Neuronal stem cell (in vitro differentiated cells): ENCODE measurements around the gene LPAR6.
"Not testable (repeated sequence)": the region's sequence is repeated elsewhere in the genome, so short reads cannot be mapped to it uniquely, and the experiment has no call there.

ENCODE experiments used
- DNase-seq: peaks from one replicate; pipeline ENCODE4 v3.0.0-alpha.2; 2013; ENCODE audit warnings: low spot score
- H2AFZ ChIP-seq: one replicate; pipeline ENCODE4 v1.6.1; 2013; ENCODE audit warnings: mild to moderate bottlenecking, low read length, inconsistent platforms
- H2AK5ac ChIP-seq: 2 replicates; pipeline ENCODE4 v1.6.1; 2013; ENCODE audit warnings: low read depth, mild to moderate bottlenecking, inconsistent platforms, low read length, moderate library complexity, mixed read lengths
- H2BK120ac ChIP-seq: 2 replicates; pipeline ENCODE4 v1.6.1; 2013; ENCODE audit warnings: low read depth, mild to moderate bottlenecking, inconsistent platforms, low read length, moderate library complexity, mixed read lengths
- H2BK12ac ChIP-seq: one replicate; pipeline ENCODE4 v1.6.1; 2013; ENCODE audit warnings: low read length, inconsistent platforms
- H2BK15ac ChIP-seq: 2 replicates; pipeline ENCODE4 v1.6.1; 2013; ENCODE audit warnings: mild to moderate bottlenecking, low read length, inconsistent platforms, mixed read lengths
- H2BK5ac ChIP-seq: one replicate; pipeline ENCODE4 v1.6.1; 2013; ENCODE audit warnings: inconsistent platforms, mild to moderate bottlenecking, low read length, moderate library complexity
- H3K14ac ChIP-seq: one replicate; pipeline ENCODE4 v1.6.1; 2013; ENCODE audit warnings: low read length, inconsistent platforms
- H3K18ac ChIP-seq: 2 replicates; pipeline ENCODE4 v1.6.1; 2013; ENCODE audit warnings: low read length, inconsistent platforms
- H3K23ac ChIP-seq: 2 replicates; pipeline ENCODE4 v1.6.1; 2013; ENCODE audit warnings: low read depth, mild to moderate bottlenecking, mixed read lengths, low read length, inconsistent platforms; ENCODE audit not compliant: poor library complexity
- H3K27ac ChIP-seq: replicated peaks from 3 replicates; pipeline ENCODE4 v1.5.1; 2013; ENCODE audit warnings: low read length, inconsistent platforms
- H3K27me3 ChIP-seq, 3 experiments: 2 replicates each; pipeline ENCODE4 v1.6.1; 2013; ENCODE audit warnings: low read length in 3 of 3, mild to moderate bottlenecking in 2 of 3, inconsistent platforms in 1 of 3, low read depth in 1 of 3, mixed read lengths in 1 of 3, moderate library complexity in 1 of 3; ENCODE audit not compliant: control insufficient read depth in 3 of 3, insufficient read depth in 3 of 3
- H3K36me3 ChIP-seq, 2 donors: replicated peaks in 1 of 2; 2 replicates each; pipeline ENCODE4 v1.6.1; 2013; ENCODE audit warnings: low read length in 2 of 2; ENCODE audit not compliant: control insufficient read depth in 2 of 2, insufficient read depth in 2 of 2
- H3K4ac ChIP-seq: 2 replicates; pipeline ENCODE4 v1.6.1; 2013; ENCODE audit warnings: inconsistent platforms, mild to moderate bottlenecking, low read length, moderate library complexity
- H3K4me1 ChIP-seq, 2 donors: 1 replicate in 1 of 2; 2 replicates in 1 of 2; pipeline ENCODE4 v1.6.1; 2013; ENCODE audit warnings: low read length in 2 of 2, low read depth in 1 of 2; ENCODE audit not compliant: control insufficient read depth in 2 of 2, insufficient read depth in 1 of 2
- H3K4me2 ChIP-seq: one replicate; pipeline ENCODE4 v1.6.1; 2013; ENCODE audit warnings: mild to moderate bottlenecking, low read length, inconsistent platforms; ENCODE audit not compliant: insufficient read depth, poor library complexity, severe bottlenecking
- H3K4me3 ChIP-seq, 2 donors: 2 replicates each; pipeline ENCODE4 v1.5.1; 2013; ENCODE audit warnings: low read length in 2 of 2, mild to moderate bottlenecking in 2 of 2, inconsistent platforms in 1 of 2, moderate library complexity in 1 of 2
- H3K79me1 ChIP-seq: one replicate; pipeline ENCODE4 v1.6.1; 2013; ENCODE audit warnings: low read depth, mild to moderate bottlenecking, inconsistent platforms, low read length, moderate library complexity
- H3K9ac ChIP-seq: one replicate; pipeline ENCODE4 v1.6.1; 2013; ENCODE audit warnings: mild to moderate bottlenecking, low read depth, low read length, inconsistent platforms; ENCODE audit not compliant: poor library complexity
- H3K9me3 ChIP-seq, 2 donors: replicated peaks in 1 of 2; 2 replicates each; pipeline versions ENCODE3 to v1.6.1; 2013; ENCODE audit warnings: low read length in 2 of 2, mild to moderate bottlenecking in 2 of 2, inconsistent platforms in 1 of 2, low read depth in 1 of 2, mixed read lengths in 1 of 2, moderate library complexity in 1 of 2; ENCODE audit not compliant: control insufficient read depth in 2 of 2, insufficient read depth in 1 of 2
- H4K8ac ChIP-seq: one replicate; pipeline ENCODE4 v1.6.1; 2013; ENCODE audit warnings: low read depth, mild to moderate bottlenecking, inconsistent platforms, low read length, moderate library complexity
- H4K91ac ChIP-seq: one replicate; pipeline ENCODE4 v1.6.1; 2013; ENCODE audit warnings: low read length, low read depth, mild to moderate bottlenecking, inconsistent platforms; ENCODE audit not compliant: poor library complexity
- WGBS, 2 donors: extraction: QIAGEN DNeasy Blood & Tissue Kit; methylation state at CpG; one replicate each; pipeline ENCODE4 v1.1.7; 2013; ENCODE audit warnings: missing lambda C conversion rate in 2 of 2, mixed read lengths in 1 of 2; ENCODE audit not compliant: insufficient read length in 2 of 2, insufficient replicate concordance in 1 of 2; ENCODE audit errors: extremely low coverage in 2 of 2; 5-methylcytosine and 5-hydroxymethylcytosine counted together

LPAR6 gene

DNA sequence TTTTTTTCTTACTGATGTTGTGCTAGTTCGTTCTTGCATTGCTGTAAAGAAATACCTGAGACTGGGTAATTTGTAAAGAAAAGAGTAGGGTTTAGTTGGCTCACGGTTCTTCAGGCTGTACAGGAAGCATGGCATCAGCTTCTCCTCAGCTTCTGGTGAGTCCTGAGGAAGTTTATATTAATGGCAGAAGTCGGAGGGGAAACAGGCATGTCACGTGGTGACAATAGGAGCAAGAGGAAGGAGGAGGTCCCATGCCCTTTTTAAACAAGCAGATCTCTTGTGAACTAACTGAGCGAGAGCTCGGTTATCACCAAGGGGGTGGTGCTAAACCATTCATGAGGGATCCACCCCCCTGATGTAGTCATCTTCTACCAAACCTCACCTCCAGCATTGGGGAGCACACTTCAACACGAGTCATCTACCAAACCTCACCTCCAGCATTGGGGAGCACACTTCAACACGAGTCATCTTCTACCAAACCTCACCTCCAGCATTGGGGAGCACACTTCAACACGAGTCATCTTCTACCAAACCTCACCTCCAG lies 13.9 kb upstream of the LPAR6 start:
- H3K14ac ChIP-seq, result not testable (repeated sequence)

DNA sequence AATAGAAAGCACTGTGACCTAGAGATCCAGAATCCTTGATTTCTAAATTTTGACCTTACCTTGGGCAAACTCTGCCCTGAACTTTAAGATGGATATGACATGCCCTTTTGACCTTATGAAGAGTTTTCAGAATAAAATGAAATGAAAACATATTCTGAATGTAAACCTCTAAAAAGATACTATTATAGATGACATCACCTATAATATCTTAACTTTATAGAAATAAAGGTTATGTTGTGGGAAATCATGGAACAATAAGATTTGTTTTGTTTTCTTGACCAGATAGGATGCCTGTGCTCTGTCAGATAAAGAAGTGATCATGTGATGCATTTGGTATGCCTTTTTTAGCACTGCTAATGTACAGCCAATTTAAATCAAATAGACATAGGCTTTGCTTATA lies 13.1 kb upstream of the LPAR6 start:
- Histone ChIP-seq H3K9ac (no peak overlapping the region), H3K4me2 (no peak overlapping the region), H3K23ac (no peak overlapping the region), H2BK120ac (no peak overlapping the region), H2BK5ac (no peak overlapping the region), H2AFZ (no peak overlapping the region), H3K27me3 (no peaks in the 10 kb centered on the region), H3K27ac (no peak overlapping the region), H4K91ac (no peak overlapping the region), H3K4ac (no peak overlapping the region), H2BK12ac (no peak overlapping the region), H2BK15ac (no peak overlapping the region), H2AK5ac (no peak overlapping the region), H3K9me3 (no peaks in the 10 kb centered on the region), H3K14ac (no peak overlapping the region), H3K79me1 (no peaks in the 10 kb centered on the region), H3K18ac (no peak overlapping the region), H4K8ac (no peak overlapping the region), H3K36me3 (peaks cover 0 to 4% of the 10 kb centered on the region in 2 donors), H3K4me3 (no peak overlapping the region), H3K4me1 (no peaks in the 10 kb centered on the region)
- DNase-seq, result no peak

More for the DNA sequence above, 13.9 kb upstream of the LPAR6 start:
- H3K4ac ChIP-seq, H3K79me1 ChIP-seq, H3K36me3 ChIP-seq, DNase-seq, H3K23ac ChIP-seq, H2BK5ac ChIP-seq, H2BK12ac ChIP-seq, H3K27me3 ChIP-seq, H2BK120ac ChIP-seq, H3K4me2 ChIP-seq, H3K18ac ChIP-seq, H2AFZ ChIP-seq, H2BK15ac ChIP-seq, H3K27ac ChIP-seq, H3K4me3 ChIP-seq, H3K9me3 ChIP-seq, H4K8ac ChIP-seq, H3K4me1 ChIP-seq, H4K91ac ChIP-seq, H3K9ac ChIP-seq, H2AK5ac ChIP-seq: not testable (repeated sequence)
- WGBS, 2 donors, result no CpG with 5 or more reads among the region's 9 CpGs

DNA sequence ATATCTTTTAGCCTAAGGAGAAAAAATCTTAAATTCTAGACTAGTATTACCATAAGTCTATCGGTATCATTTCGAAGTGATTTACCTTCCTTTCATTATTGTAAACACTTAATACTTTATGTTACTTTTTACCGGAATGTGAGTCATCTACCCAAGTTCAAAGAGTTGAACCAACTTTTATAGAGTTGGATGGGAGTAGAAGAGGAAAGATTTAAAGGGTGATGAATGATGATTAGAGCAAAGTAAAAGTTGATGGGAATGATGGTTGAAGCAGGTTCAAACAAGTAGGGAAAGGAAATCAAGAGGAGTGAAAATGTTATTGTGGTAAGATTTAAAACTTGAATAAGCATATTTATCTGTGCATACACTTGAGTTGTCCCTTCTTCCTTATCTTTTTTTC lies 11.3 kb upstream of the LPAR6 start:
- Histone ChIP-seq H3K4me1 (no peaks in the 10 kb centered on the region), H3K4ac (no peak overlapping the region), H3K4me2 (no peak overlapping the region), H3K23ac (no peak overlapping the region), H2BK120ac (no peak overlapping the region), H4K8ac (no peak overlapping the region), H3K79me1 (no peaks in the 10 kb centered on the region), H3K4me3 (no peak overlapping the region), H2AFZ (no peak overlapping the region), H3K9me3 (peaks cover 0 to 2% of the 10 kb centered on the region in 2 donors), H2BK15ac (no peak overlapping the region), H2BK12ac (no peak overlapping the region), H3K14ac (no peak overlapping the region), H2AK5ac (no peak overlapping the region), H4K91ac (no peak overlapping the region), H3K36me3 (peaks cover 0 to 4% of the 10 kb centered on the region in 2 donors), H3K27me3 (no peaks in the 10 kb centered on the region), H3K9ac (no peak overlapping the region), H3K18ac (no peak overlapping the region), H3K27ac (no peak overlapping the region), H2BK5ac (no peak overlapping the region)
- no CpG with 5 or more reads among the region's 3 CpGs for WGBS, 2 donors
- no peak for DNase-seq

DNA sequence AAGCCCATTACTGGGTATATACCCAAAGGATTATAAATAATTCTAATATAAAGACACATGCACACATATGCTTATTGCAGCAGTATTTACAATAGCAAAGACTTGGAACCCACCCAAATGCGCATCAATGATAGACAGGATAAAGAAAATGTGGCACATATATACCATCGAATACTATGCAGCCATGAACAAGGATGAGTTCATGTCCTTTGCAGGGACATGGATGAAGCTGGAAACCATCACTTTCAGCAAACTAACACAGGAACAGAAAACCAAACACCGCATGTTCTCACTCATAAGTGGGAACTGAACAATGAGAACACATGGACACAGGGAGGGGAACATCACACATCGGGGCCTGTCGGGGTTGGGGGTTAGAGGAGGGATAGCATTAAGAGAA lies 9.1 kb upstream of the LPAR6 start:
- H2BK5ac ChIP-seq, H3K4me3 ChIP-seq, H3K9me3 ChIP-seq, H4K8ac ChIP-seq, H3K9ac ChIP-seq, H3K27me3 ChIP-seq, H3K27ac ChIP-seq, H2AFZ ChIP-seq, H3K18ac ChIP-seq, H3K14ac ChIP-seq, H2BK15ac ChIP-seq, H3K4ac ChIP-seq, H2AK5ac ChIP-seq, H2BK12ac ChIP-seq, H3K4me2 ChIP-seq, DNase-seq, H3K23ac ChIP-seq, H4K91ac ChIP-seq, H3K4me1 ChIP-seq, H3K36me3 ChIP-seq, H2BK120ac ChIP-seq, H3K79me1 ChIP-seq: not testable (repeated sequence)
- no CpG with 5 or more reads among the region's 5 CpGs for WGBS, 2 donors
